Adipose tissue (tissue), 3 donors: ENCODE measurements around the gene SGSM2. TPM values are rescaled to one million over a fixed set of nuclear protein-coding genes. Genes with fewer than 3 reads are reported as not detected.
A peak's percentile ranks its signal among the peaks of the same experiment; 100 is the strongest.

Experiments
- H3K27ac ChIP-seq: one replicate; pipeline ENCODE4 v1.5.1; 2013; ENCODE audit warnings: low read depth, low read length
- WGBS, 3 donors: extraction: QIAGEN DNeasy Blood & Tissue Kit; methylation state at CpG; one replicate each; pipeline ENCODE4 v1.1.7; 2013; 5-methylcytosine and 5-hydroxymethylcytosine counted together
- polyA plus RNA-seq, 3 donors: library from polyadenylated mRNA; stranded (reverse); fragments of 200-250 nt; gene quantifications; one replicate each; pipeline ENCODE4 v1.2.3, GENCODE V29; 2013
- donor health status: healthy with polysubstance abuse.
- donor health status: Bipolar disorder and iron deficiency.
- donor health status: healthy.

Gene SGSM2
- polyA plus RNA-seq, 3 donors, result 22.0 to 72.3 (median 38.6) TPM

DNA sequence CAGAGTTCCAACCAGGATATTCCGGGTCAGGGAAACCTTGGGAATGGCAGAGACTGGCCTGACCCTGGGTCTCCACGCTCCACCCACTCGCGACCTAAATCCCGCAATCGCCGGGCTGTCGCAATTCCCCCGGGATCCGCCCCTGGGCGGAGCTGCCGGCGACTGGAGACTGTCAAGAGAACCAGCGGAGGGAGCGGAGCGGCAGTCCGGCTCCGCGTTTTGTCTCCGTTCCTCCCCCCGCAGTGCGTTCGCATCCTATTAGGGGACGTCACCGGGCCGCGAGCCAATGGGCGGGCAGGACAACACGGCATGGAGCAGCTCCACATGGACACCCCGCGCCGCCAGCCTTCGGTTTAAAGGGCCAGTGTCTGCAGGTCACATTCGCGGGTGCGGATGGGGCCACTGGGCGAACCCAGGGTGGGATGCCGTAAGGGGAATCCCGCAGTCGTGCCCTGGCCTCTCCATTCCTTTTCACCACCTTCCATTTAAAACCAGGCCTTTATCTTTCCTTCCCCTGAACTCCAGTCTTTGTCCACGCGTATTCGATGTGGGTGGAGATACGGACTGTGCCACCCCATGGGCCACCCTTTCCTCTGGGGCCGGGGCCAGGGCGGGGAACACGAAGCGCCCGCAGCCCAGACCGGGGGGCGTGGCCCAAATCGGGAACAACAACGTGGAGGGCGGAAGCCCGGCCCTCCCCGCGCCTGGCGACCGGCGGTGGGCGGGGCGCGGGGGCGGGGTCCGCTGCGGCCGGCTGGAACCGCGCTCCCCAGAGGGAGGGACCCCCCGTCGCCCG, 64.3 kb downstream of the SGSM2 start:
- 0 to 1% (median 1%) methylated on average over 54 to 72 of the region's 72 CpGs for WGBS, 3 donors
- peak overlapping the region; percentile 65 for H3K27ac ChIP-seq

DNA sequence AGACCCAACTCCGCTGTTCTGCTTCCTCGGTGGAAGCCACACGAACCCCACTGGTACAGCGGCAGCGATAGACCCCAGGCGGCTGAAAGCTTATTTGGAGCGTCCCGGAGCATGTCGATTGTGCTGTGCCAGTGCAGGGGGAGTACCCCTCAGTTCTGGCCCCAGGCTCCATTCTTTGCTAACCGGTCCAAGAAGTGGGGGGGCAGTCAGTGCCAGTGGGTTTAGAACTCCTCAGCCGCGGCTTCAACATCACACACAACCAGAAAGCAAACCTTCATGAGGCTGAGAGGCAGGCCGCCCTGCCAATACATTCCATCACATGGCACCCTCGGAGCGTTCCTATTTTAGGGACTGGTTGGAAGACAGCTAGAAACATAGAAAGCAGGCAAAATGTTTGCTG, 65.2 kb downstream of the SGSM2 start:
- 29 to 34% (median 30%) methylated on average over 15 of the region's 15 CpGs for WGBS, 3 donors
- no peak overlapping the region for H3K27ac ChIP-seq

DNA sequence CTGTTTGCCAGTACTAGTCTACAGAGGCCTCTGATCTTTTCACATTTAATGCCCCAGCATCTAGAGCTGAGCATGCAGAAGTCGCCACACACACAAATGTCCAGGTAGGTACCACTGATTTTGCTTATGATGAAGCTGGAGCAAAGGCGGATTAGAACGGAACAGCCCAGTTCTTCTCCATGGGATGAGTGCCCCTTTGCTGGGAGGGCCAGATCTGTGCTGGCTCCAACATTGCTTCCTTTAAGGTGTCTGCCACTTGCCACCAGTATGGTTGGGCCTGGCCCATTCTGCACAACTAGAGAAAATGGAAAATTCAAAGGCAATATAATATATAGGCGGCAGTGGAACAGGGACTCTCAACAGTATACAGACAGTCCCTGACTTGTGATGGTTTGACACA, 65.7 kb downstream of the SGSM2 start:
- WGBS, 3 donors, result 94 to 97% (median 96%) methylated on average over 4 of the region's 4 CpGs
- no peak overlapping the region for H3K27ac ChIP-seq

DNA sequence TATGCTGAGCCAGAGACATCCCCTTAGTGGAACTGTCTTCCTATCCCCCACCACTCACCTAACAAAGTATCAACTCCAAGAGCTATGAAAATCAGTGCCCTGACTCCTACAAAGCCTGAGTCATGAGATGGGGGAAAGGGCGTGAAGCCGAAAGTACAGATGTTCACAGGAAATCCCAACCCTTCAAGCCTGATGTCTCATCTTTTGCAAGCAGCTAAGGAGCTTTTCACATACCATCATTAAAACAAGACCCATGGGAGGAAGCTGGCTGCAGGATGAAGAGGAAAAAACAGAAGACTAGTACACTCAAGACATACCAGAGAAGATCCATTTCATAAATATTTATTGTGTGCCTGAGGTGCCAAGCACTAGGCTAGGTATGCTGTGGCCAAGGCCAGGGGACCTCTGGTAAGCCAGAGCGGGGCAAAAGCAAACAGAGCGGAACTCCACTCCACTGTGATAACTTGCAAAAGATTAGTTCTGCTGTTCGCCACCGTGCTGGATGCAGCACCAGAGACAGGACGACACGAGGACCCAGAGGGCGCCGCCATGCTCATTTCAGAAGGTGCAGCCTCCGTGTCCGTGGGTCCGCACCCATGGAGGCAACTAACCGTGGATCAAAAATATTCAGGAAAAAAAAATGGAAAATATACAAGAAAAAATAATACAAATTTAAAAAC, 68.1 kb downstream of the SGSM2 start:
- H3K27ac ChIP-seq, result no peak overlapping the region
- WGBS, 3 donors, result 62 to 79% (median 71%) methylated on average over 14 of the region's 14 CpGs

DNA sequence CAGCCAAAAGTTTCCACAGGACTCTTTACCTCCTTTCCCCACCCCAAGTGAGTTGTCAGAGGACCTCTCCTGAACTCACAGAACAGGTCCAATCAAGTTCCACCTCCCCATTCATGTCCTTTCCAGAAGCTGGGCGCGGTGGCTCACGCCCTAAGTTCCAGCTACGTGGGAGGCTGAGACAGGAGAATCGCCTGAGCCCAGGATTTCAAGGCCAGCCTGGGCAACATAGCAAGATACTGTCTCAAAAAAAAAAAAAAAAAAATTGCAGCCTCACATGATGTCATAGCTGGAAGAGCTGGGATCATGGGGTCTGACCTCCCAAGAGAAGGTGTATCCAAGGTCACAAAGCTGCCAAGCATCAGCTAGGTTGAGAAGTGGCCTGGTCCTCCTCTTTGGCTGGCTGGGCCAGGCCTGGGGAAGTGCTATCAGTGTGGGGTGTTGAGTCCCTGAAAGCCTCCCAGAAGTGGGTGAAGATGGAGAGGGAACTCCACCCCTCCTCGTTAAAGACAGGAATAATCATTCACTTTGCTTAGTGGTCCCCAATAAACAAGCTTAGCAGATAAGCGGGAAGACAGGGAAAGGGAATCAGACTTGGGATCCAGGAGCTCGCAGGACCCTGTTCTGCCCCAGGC, 69.1 kb downstream of the SGSM2 start:
- 71 to 76% (median 74%) methylated on average over 8 of the region's 8 CpGs for WGBS, 3 donors

DNA sequence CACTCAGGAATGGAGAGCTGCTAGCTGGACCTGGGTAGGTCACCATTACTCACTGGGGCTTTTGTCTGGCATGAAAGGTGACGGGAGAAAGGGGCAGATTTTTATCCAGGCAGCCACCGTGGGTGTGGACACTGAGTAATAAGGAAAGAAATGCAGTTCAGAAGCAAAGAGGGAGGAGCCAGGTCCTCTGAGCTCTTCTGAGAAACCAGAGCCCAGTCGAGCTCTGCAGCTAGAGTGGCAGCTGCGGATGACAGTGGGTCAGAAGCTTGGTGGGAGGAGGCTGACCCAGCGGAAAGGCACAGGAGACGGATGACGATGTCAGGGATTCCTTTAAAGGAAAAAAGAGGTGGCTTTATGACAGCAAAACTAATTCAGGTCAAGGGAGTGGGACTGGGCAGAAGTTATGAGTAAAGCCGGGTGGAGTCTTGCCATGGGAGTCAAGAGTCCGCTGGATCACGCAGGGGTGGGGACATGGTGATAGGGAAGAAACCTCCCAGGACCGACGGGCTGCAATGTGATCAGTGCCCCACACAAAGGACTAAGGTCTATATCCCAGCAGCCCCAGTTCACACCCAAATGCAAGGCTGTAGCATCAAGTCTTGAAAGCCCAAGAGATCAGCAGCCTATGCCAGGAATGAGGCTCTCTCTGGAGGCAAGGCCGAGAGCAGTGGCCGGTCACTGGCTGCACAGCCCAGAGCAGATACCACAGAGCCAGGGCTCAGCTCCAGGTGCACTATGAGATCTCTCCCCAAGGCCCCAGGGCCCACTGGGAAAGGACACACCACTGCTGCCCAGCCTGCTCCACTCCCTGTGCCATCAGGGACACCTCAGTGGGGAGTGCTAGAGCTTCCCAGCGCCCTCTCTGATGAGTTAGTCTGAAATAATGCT, 69.8 kb downstream of the SGSM2 start:
- peak overlapping the region; percentile 28 for H3K27ac ChIP-seq
- WGBS, 3 donors, result 37 to 54% (median 40%) methylated on average over 15 of the region's 15 CpGs

More for the DNA sequence above, 69.1 kb downstream of the SGSM2 start:
- H3K27ac ChIP-seq, result peak overlapping the region; percentile 28

DNA sequence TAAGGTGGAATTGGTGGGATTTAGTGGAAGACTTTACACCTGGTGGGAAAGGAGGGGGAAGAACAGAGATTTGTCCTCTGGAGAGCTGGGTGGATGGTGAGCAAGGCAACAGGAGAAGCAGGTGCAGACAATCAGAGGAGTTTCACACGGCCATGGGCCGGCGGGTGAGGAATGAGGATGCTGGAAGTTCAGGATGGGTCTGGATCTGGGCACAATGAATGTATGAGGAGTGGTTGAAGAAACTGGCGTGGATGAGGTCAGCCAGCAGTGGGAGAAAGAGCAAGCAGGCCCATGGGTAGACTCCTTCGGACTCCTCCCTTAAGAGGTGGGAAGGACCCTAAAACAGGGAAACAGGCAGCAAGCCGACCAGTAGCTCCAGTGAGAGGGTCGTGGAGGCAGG, 73.7 kb downstream of the SGSM2 start:
- no peak overlapping the region for H3K27ac ChIP-seq
- 66 to 93% (median 90%) methylated on average over 7 of the region's 7 CpGs for WGBS, 3 donors

DNA sequence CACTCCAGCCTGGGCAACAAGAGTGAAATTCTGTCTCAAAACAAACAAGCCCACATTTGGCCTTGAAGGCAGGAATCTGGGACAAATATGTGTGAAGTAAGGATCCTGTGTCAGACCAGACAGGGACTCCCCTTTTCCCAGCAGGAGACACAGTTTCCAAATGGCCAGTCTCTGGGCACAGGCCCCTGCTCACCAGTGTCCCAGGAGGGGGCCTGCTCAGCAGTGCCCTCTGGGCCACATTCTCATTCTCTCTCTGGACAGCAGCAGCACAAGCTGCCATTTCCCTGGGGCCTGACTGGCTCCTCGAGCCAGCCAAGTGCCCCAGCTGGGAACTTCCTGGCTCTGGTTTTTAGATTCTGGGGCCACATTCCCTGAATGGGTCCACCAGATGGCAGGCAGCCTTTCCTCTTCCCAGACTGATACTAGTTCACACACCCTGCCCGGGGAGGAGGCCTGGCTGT, 75.3 kb downstream of the SGSM2 start:
- 22 to 60% (median 58%) methylated on average over 2 of the region's 2 CpGs for WGBS, 3 donors

DNA sequence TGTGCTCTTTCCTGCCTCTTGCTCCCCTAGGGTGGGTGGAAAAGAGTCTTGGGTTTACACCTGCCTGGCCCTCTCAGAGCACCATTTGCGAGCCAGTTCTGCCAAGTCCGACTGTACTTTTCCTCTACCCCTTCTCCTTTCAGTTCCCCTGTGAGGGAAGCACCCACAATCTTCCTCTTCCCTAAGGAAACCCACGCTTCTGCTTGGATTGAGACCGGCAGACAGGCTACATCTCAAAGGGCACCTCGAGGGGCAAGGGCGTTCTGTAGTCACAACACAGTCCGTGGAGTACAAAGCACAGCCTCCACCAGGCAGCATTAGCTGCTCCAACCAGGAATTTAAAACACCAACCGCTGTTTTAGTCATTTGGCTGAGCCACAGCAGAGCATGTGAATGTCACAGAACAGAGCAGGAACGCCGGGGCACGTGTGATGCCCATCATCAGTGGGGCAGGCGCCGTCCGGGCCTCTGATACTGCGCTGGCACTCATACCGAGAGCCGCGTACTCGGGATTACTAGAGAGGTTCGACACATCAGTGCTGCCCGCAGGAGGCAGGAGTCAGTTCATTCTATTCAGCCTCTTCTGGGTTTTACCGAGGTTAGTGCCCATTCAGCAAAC, 77.3 kb downstream of the SGSM2 start:
- H3K27ac ChIP-seq, result no peak overlapping the region
- 91 to 94% (median 94%) methylated on average over 22 of the region's 22 CpGs for WGBS, 3 donors

More for the DNA sequence above, 75.3 kb downstream of the SGSM2 start:
- no peak overlapping the region for H3K27ac ChIP-seq

DNA sequence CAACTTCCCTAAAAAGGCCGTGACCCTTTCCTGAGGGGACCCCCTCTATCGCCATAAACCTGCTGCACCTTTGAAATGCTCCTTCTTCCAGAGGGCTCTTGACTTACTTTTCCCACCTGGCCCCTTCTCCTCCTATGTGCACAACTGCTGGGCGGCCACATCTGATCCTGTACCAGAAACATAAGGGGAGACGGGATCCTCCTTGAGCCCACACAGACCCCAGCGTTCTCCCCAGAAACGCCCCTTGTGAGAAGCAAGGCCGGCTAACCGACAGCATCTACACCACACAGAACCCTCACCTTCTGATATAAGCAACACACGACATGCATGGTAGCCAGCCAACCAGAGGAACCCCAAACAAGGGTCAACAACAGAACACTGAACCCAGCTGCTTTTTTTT, 77.8 kb downstream of the SGSM2 start:
- 84 to 92% (median 90%) methylated on average over 9 of the region's 9 CpGs for WGBS, 3 donors
- no peak overlapping the region for H3K27ac ChIP-seq

DNA sequence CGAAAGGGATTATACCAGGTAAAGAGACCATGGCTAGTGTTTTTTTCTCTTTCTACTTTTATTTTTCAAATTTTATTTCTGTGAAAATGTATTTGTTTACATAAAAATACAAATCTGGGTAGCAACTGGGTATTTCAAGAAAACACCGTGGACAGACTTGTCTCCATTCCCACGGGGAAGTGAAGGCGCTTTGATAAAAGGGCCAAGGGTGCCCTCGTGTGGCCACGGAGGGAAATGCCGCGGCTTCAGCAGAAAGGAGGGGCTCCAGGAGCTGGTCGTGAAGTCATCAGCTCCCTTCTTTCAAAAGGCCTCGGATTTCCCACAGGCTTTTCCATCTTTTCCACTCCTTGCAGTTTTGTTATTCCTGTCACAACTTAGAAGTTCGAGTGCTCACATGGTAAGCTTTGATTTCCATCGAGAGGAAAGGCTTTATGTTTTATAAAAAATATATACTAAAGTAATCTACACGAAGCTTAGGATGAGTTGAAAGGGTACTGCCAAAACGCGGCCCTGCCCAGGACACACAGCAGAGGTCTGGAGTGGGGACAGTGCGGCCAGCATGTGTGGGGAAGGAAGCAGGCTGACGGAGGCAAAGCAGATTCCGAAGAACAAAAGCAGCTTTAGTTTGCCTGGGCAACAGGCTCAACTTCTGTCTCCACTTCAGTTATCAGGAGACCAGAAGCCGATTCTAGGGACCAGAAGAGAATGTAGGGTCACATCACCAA, 78.9 kb downstream of the SGSM2 start:
- 24 to 34% (median 29%) methylated on average over 19 of the region's 19 CpGs for WGBS, 3 donors
- no peak overlapping the region for H3K27ac ChIP-seq

DNA sequence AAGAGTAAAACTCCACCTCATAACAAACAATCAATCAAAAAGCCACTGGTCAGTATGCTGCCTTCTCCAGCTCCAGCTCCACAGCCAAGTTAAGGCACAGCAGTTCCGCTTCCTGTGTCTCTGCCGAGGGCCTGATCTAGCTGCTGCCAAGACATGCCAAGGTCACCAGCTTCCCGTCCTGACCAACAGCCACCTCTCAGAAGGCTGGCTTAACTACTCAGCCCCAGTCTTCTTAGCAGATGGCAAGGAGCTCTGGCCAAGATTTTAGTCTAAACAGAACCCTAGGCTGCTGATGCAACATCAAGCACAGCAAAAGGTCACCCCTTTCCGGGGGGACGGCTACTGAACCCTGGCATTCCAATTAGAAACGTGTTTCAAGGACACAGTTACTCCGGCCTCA, 81.3 kb downstream of the SGSM2 start:
- 25 to 70% (median 65%) methylated on average over 7 of the region's 7 CpGs for WGBS, 3 donors
- H3K27ac ChIP-seq, result no peak overlapping the region

DNA sequence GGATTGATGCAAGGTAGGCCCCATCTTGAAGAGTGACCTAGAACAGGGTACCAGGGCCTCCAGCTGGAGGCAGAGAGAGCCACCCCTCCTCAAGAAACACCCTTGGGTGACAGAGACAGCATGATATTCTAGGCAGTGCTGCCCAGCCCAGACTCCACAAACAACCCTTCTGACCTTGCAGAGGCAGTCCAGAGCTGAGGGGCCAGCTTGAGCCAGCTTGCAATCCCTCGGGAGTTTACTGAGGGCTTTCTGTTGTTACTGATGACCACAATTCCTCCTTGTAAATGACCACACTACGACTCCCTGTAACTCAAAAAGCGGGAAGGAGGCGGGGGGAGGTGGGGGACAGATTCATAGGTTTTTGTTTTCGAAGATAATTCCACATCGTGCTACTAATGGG, 82.2 kb downstream of the SGSM2 start:
- whole genome bisulfite sequencing, 3 donors, result 84 to 92% (median 88%) methylated on average over 6 of the region's 6 CpGs
- H3K27ac ChIP-seq, result no peak overlapping the region

DNA sequence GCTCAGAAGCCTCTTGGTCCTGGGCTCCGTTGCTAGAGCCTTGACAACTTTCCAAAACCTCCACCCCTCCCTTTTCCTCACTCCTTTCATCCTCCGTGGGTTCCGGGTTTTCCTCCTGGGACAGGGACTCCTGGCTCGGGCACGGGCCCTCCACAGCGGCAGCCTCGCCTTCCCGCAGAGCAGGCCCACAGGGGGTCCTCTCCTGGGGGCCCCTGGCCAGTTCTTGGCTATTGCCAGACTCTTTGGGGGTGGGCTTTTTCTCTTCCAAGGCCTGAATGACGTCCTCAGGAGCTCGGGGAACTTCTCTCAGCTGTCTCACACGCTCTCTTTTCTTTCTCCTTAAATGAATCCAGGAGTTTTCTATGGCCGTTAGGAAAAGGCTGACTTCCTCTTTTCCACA, 82.9 kb downstream of the SGSM2 start:
- H3K27ac ChIP-seq, result no peak overlapping the region
- WGBS, 3 donors, result 66 to 79% (median 75%) methylated on average over 12 of the region's 12 CpGs

DNA sequence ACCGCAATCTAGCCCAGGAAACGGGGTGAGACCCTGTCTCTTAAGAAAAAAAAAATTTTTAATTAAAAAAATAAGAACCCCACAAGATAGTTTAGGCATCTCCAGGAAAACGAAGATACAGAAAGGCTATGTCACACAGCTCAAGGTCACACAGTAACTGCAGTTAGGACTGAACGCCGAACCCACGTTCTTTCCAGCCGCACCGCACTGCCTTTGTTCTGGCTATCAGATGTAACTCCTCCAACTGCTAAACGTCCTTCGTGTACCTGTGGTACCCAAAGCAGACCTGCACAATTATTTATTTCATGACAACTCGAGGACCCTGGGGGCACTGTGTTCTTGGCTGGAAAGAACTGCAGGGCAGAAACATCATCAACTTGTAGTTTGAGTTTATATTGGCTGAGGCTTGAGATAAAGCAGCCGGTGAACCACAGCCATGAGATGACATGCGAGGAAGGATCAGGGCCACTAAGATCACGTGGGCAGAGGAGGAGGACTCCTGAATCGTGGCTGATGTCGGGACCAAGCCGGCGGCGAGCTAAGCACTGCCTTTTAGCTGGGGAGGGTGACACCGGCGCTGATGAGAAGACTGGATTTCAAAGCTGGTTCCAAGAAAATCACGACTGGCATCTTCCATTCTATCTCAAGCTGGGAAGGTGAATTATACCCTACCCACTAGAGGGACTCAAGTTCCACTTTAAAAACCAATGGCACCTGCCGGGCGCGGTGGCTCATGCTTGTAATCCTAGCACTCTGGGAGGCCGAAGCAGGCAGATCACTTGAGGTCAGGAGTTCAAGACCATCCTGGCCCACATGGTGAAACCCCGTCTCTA, 84.2 kb downstream of the SGSM2 start:
- no peak overlapping the region for H3K27ac ChIP-seq
- WGBS, 3 donors, result 54 to 91% (median 90%) methylated on average over 27 of the region's 27 CpGs

DNA sequence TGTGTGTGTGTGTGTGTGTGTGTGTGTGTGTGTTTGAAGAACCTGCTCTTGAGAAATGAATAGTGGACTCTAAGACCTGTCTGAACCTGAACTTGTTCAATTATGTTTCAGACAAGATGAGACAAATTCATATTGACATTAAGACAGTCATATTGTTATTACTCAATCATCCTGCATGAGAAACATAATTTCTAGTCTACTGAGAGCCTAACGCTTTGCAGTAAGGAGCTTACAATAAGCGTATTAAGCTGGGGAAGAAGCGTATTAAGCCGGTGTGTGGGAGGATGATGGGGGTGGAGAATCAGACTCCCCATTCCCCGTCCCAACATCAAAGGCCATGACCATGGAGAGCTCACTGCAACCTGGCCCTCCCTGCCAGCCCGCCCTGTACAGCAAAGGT, 86.0 kb downstream of the SGSM2 start:
- WGBS, 3 donors, result 85 to 90% (median 87%) methylated on average over 6 of the region's 6 CpGs
- no peak overlapping the region for H3K27ac ChIP-seq

DNA sequence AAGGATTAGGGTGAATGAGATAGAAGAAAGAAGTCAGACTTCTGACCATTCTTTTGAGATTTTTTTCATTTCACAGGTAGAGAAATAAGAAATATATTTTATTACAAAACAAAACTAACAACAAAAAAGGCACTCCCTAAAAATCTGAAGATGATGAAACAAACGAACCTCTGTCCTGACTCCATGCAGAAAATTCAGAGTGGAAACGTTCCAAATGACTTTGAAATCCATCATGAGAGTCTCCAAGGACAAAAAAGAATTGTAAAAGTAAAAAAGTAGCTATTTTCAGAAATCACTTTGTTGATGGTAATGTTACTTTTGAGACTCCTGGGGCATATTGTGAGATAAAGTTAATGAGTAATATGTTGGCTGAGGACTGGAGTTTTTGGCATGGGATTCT, 89.9 kb downstream of the SGSM2 start:
- WGBS, 3 donors, result 42 to 60% (median 45%) methylated on average over 2 of the region's 2 CpGs

More for the DNA sequence above, 89.9 kb downstream of the SGSM2 start:
- no peak overlapping the region for H3K27ac ChIP-seq
